IPS-NIHi11 (cell line): Measurements from ENCODE around the gene FAM110D.

Experiments used
- DNase-seq: peaks from one replicate; pipeline ENCODE4 v3.0.0; 2012; ENCODE audit warnings: mixed read lengths, low spot score

FAM110D gene

GRCh38 chr1:26163684-26164035 is 4.8 kb downstream of the FAM110D start:
- DNase-seq: no peak

- DNase-seq: peak; percentile 79
These were observed 5.4 kb downstream of the FAM110D start for GRCh38 chr1:26164036-26164860.

GRCh38 chr1:26164861-26165842 is 6.3 kb downstream of the FAM110D start:
- no peak for DNase-seq

GRCh38 chr1:26166719-26167281 is 7.9 kb downstream of the FAM110D start:
- no peak for DNase-seq

GRCh38 chr1:26168410-26169197 is 9.7 kb downstream of the FAM110D start, which contains the start of gene C1orf232:
TSS of gene C1orf232 (minus strand) at chr1:26168963. CDS start at chr1:26168499, 464 bp downstream.
- DNase-seq: no peak

- DNase-seq: no peak
These were observed 10.3 kb downstream of the FAM110D start for GRCh38 chr1:26169198-26169554.

- peak; percentile 98 for DNase-seq
These were observed 11.0 kb downstream of the FAM110D start, which contains the start of gene ZNF593 for GRCh38 chr1:26169669-26170471. TSS of gene ZNF593 (plus strand) at chr1:26169908. CDS start at chr1:26169984, 76 bp downstream.

GRCh38 chr1:26170472-26170821 is 11.6 kb downstream of the FAM110D start:
- no peak for DNase-seq

- DNase-seq: no peak
These were observed 12.5 kb downstream of the FAM110D start, which contains the start of gene ZNF593OS for GRCh38 chr1:26171084-26172072. TSS of gene ZNF593OS (minus strand) at chr1:26171832. CDS start at chr1:26171661, 171 bp downstream.

- no peak for DNase-seq
These were observed 16.5 kb downstream of the FAM110D start for GRCh38 chr1:26175346-26175745.

GRCh38 chr1:26177182-26177684 is 18.4 kb downstream of the FAM110D start, which contains the start of gene CNKSR1:
TSS of gene CNKSR1 (plus strand) at chr1:26177491. CDS start at chr1:26177548, 57 bp downstream.
- DNase-seq: peak; percentile 97

GRCh38 chr1:26180010-26180506 is 21.2 kb downstream of the FAM110D start:
- DNase-seq: no peak

- no peak for DNase-seq
These were observed 22.9 kb downstream of the FAM110D start for GRCh38 chr1:26181586-26182382.

- no peak for DNase-seq
These were observed 23.5 kb downstream of the FAM110D start for GRCh38 chr1:26182383-26182696.

GRCh38 chr1:26184086-26184485 is 25.2 kb downstream of the FAM110D start:
- peak; percentile 7 for DNase-seq

GRCh38 chr1:26184883-26185282 is 26.0 kb downstream of the FAM110D start:
- DNase-seq: peak; percentile 13

- DNase-seq: no peak
These were observed 29.0 kb downstream of the FAM110D start for GRCh38 chr1:26187882-26188281.

GRCh38 chr1:26188477-26188876 is 29.6 kb downstream of the FAM110D start:
- DNase-seq: no peak
